DMS153 (cell line): ENCODE data around the gene KATNBL1.
"Not testable (repeated sequence)": the region's sequence is repeated elsewhere in the genome, so short reads cannot be mapped to it uniquely, and the experiment has no call there.

Experiments used
- DNase-seq: peaks from one replicate; lab custom pipeline; 2025; lab: John Stamatoyannopoulos, UW

The KATNBL1 gene

GRCh38 chr15:34203305-34203704, 6.6 kb downstream of the KATNBL1 start:
- no peak for DNase-seq

DNA sequence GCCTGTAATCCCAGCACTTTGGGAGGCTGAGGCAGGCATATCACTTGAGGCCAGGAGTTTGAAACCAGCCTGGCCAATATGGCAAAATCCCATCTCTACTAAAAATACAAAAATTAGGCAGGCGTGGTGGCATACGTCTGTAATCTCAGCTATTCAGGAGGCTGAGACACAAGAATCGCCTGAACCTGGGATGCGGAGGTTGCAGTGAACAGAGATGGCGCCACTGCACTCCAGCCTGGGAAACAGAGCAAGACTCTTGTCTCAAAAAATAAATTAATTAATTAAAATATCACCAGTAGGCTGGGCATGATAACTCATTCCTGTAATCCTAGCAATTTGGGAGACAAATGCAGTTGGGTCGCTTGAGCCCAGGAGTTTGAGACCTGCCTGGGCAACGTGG, 16.6 kb downstream of the KATNBL1 start:
- not testable (repeated sequence) for DNase-seq

- no peak for DNase-seq
These were observed 21.2 kb downstream of the KATNBL1 start for GRCh38 chr15:34188711-34189110.

GRCh38 chr15:34185666-34186065, 24.2 kb downstream of the KATNBL1 start:
- DNase-seq = no peak

- no peak for DNase-seq
These were observed 27.0 kb downstream of the KATNBL1 start for GRCh38 chr15:34182942-34183341.

DNA sequence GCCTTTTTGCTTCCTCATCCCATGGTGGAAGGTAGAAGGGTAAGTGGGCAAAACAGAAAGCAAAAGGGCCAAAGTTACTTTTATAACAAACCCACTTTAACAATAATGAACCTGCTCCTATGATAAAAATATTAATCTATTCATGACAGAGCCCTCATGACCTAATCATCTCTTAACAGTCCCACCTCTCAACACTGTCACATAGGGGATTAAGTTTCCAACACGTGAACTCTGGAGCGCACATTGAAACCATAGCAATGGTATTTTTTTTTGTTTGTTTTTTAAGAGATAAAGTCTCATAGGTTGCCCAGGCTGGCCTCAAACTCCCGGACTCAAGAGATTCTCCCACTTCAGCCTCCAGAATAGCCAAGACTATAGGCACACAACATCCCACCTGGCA, 30.7 kb downstream of the KATNBL1 start:
- DNase-seq = no peak

DNA sequence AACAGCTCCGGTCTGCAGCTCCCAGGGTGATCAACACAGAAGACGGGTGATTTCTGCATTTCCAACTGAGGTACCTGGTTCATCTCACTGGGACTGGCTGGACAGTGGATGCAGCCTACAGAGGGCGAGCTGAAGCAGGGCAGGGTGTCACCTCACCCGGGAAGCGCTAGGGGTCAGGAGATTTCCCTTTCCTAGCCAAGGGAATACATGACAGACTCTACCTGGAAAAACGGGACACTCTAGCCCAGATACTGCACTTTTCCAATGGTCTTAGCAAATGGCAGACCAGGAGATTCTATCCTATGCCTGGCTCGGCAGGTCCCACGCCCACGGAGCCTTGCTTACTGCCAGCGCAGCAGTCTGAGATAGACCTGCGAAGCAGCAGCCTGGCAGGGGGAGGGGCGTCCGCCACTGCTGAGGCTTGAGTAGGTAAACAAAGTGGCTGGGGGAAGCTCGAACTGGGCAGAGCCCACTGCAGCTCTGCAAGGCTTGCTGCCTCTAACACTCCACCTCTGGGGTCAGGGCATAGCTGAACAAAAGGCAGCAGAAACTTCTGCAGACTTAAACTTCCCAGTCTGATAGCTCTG, 43.8 kb downstream of the KATNBL1 start:
- not testable (repeated sequence) for DNase-seq

DNA sequence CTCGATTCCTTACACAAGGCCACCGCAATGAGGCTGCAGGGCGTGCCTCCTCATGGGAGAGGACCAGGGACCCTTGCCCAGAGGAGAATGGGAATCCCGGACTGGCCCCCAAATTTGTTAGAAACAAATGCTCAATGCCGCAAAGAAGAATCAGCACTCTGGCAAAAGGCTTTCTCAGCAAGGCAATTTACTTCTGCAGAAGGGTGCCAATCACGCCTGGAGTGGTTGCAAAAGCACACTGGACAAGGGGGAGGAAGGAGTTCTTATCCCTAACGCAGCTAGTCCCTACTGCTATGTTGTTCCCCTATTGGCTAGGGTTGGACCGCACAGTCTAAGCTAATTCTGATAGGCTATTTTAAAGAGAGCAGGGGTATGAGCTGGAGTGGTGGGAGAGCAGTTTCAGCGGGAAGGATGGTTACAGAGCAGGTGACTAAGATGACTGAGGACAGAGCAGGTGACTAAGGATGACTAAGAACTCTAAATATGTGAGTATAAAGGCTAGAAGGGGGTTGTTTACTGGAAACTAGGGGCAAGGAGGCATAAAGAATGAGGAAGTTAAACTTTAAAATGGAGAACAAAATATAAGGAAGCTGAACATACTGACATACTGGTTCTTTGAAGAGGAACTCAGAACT, 48.5 kb downstream of the KATNBL1 start:
- no peak for DNase-seq

DNA sequence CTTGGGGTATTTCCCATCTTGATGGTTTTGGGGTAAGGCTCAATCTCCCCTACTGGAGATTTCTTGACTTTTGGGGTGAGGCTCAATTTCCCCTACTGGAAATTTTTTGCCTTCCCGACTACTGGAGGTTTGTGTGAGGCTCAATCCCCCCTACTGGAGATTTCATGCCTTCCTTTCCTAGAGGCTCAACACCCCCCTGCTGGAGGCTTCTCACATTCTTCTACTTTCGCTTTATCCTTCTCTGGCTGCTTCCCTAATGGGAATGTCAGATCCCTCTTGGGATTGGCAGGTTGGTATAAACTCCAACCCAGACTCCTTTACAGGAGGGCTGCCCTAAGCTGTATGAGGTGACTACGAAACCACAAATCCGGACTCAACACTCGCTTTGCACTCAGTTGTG, 49.2 kb downstream of the KATNBL1 start:
- DNase-seq = no peak

GRCh38 chr15:34158355-34158754, 51.5 kb downstream of the KATNBL1 start:
- no peak for DNase-seq

GRCh38 chr15:34155859-34156258, 54.0 kb downstream of the KATNBL1 start:
- no peak for DNase-seq

DNA sequence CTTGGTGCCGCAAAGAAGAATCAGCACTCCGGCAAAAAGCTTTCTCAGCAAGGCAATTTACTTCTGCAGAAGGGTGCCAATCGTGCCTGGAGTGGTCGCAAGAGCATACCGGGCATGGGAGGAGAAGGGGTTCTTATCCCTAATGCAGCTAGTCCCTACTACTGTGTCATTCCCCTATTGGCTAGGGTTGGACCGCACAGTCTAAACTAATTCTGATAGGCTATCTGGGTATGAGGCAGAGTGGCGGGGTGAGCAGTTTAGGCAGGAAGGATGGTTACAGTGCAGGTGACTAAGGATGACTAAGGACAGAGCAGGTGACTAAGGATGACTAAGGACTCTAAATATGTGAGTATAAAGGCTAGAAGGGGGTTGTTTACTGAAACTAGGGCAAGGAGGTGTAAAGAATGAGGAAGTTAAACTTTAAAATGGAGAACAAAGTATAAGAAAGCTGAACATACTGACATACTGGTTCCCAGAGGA, 55.1 kb downstream of the KATNBL1 start:
- no peak for DNase-seq

GRCh38 chr15:34147371-34148140, 62.3 kb downstream of the KATNBL1 start:
- no peak for DNase-seq

DNA sequence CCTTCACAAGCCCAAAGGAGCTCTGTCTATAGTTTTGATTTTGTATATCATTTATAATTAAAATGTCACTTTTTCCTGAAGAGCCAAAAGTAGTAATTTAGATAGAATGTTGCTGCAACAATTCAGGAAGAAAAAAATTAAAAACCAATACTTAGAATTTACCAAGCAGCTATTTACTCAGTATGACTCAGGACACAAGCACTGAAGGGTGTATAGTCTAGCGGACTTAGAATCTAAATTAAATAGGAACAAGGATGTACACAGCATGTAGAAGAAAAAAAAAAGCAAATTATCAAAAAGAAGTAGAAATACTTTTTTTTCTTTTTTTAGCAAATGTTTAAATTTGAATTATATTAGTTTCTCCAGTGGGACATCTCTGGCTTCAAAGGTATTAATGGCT, 76.4 kb downstream of the KATNBL1 start:
- no peak for DNase-seq

DNA sequence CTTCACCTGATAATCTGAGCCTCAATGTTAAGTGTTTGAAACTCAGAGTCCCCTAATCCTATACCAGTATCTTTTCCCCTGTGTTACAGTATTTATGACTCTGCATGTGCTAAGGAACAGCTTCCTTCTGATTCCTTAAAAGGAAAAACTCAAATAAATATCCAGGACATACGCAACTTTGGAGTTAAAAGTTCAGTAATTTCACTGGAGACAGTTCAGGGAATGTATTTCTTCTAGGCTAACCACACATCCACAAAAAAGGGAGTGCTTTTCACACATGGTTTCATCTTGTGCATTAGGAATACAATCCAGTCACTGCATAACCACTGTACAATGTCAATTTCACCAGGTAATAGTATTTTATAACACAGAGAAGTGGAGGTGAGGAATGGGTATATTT, 77.0 kb downstream of the KATNBL1 start:
- no peak for DNase-seq

GRCh38 chr15:34128898-34129297, 81.0 kb downstream of the KATNBL1 start:
- DNase-seq = no peak

DNA sequence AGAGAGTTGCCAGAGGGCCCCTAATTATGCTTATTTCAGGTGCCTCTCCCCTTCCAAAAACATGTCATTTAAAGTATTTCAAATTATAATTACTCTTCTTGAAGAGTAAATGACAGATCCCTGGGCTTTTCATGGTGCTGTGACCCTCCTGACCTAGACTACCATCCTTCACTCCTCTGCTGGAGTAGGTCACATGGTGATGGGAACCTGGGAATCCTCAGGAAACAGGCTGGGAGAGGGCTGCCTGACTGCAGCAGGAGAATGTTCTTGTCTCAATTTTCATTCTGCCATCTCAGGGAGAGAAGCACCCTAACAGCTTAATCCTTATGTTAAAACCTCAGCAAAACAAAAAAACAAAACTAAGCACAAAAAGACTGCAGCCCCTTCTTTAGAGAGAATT, 83.4 kb downstream of the KATNBL1 start:
- DNase-seq = no peak

DNA sequence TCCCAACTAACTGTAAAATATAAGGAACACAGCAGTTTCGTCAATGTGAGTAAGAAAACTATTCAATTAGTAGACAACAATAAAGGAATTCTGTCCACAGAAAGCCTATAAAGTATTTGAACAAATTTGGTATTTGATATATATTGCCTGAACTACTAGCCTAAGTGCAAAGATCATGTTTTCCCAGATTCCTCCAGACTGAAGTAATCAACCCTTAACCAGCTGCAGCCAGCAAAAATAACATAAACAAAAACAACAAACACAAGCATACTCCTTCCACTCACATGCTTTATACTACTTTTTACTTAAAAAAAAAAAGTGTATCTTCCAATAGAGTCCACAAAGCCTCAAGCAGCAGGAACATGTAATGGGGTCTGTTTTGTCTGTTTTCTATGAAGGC, 84.0 kb downstream of the KATNBL1 start:
- DNase-seq = no peak

DNA sequence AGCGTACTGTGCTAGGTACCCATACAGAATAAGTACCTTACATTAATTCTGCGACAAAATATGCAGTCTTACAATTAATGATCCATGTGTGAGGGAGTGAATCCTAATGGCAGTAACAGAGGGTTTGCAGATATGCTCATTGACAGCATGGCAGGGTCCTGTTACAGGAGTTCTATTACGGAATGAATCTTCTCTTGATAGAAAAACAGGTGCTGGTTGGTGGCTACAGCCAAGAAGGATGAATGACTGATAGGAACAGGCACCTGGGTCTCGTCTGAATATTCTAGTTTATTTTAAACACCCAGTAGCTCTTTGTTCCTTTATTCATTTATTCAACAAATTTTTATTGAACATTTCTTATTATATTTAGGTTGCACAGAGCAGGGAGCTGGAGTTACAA, 85.2 kb downstream of the KATNBL1 start:
- no peak for DNase-seq

DNA sequence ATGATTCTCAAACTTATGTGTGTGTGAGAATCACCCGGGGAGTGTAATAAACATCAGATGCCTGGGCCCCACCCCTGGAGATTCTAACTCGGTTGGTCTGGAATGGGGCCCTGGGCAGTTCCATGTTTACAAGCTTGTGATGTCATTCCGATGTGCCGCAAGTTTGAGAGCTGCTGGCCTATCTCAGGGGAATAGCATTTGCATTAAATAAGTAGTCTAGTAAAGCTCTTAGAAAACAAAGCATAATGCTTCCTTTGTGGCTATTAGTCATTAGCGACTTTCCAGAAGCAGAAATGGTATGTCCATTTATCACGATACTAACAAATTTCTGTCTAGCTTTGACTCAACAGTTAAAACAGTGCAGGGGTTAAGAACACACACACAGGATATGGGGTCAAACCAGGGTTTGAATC, 87.1 kb downstream of the KATNBL1 start:
- DNase-seq = no peak

- not testable (repeated sequence) for DNase-seq
These were observed 88.1 kb downstream of the KATNBL1 start for GRCh38 chr15:34121786-34122185.

- DNase-seq = not testable (repeated sequence)
These were observed 89.5 kb downstream of the KATNBL1 start for GRCh38 chr15:34120420-34120819.

DNA sequence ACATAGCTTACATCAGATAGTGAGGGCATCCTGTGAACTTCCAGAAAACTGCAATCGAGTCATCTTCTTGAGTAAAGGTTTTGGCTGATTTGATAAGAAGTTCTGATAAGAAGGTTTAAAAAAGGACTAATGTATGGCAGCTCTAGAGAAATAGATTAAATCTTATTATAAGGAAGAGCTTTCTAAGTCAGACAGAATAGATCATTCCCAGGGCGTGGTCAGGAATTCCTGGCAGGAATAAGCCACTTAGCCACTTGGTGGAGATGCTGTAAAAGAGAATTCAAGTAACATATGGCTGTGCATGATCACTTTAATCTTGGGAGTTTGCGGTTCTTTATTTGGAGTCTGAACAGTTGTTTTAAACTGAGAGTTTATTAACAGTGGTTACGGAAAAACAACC, 90.6 kb downstream of the KATNBL1 start:
- DNase-seq = no peak
